ENCODE results near the gene GNAI1.

DNA sequence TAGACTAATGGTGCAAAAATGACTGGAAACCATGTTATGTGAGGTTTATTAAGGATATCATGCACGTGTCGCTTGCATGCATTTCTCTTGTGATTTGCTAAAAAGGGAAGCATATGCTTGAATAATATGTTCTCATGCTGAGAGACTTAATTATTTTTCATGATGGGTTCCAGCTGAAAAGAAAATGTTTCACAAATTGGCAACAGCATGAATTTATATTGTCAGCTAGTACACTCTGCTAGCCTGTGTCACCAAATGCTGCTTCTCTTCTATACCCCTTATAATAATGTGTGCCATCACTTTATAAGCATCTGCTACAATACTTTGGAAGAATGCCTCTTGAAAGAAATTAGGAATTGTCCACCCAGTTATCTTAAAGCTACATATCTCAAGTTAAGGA, 63.0 kb downstream of the GNAI1 start:
- TF ChIP-seq CTCF (IDR thresholded peaks at IDR 0.05; ENCODE audit: low read length) (no peak), EZH2phosphoT487 (IDR thresholded peaks at IDR 0.05; ENCODE audit: low read length) (no peak), EZH2 (optimal IDR thresholded peaks at IDR 0.05; ENCODE audit: low read depth, low read length) (no peak)
